K562 (cell line): ENCODE results near the gene PTP4A2. TPM values are rescaled to one million over a fixed set of nuclear protein-coding genes. Genes with fewer than 3 reads are reported as not detected.
A peak's percentile ranks its signal among the peaks of the same experiment; 100 is the strongest.

Source experiments
- ATAC-seq: fragments of 200-7000 bp; cut with Tn5 transposase; 3 replicates; pipeline ENCODE4 v1.9.1; 2020; ENCODE audit warnings: moderate library complexity
- BruUV-seq: library from RNA; stranded (reverse); fragments of 400-500 nt; replicated peaks from 2 replicates; lab custom pipeline; 2021; lab: Mats Ljungman, UMichigan
- CTCF ChIA-PET: fragments of 300-600 bp; formaldehyde crosslinking; extraction: SDS; loops from one replicate; lab custom pipeline; 2021; ENCODE audit warnings: low intra/inter-chr PET ratio; lab: Yijun Ruan, JAX
- POLR2A ChIA-PET: fragments of 300-600, 350-650 bp; sonication (Branson Sonifier 250); formaldehyde crosslinking; extraction: SDS; loops from one replicate; lab custom pipeline; 2021; ENCODE audit warnings: antibody characterized with exemption, inconsistent platforms; lab: Yijun Ruan, JAX
- DNase-seq, 4 experiments: peaks; one replicate each; pipeline versions ENCODE4 v3.0.0 to v3.0.0-alpha.2; 2011 to 2018; ENCODE audit warnings: low spot score in 3 of 4, mixed read lengths in 3 of 4; ENCODE audit errors: extremely low read depth in 1 of 4
- FAIRE-seq: peaks from 2 replicates; lab custom pipeline; 2011; peaks lifted over from hg19 to GRCh38; lab: Jason Lieb, UNC
- H2AFZ ChIP-seq: 2 replicates; pipeline ENCODE4 v1.6.0; 2011; ENCODE audit warnings: low read depth, low read length, control low read depth, inconsistent platforms
- H3K27ac ChIP-seq: fragments of 200-600 bp; 3 replicates; pipeline ENCODE4 v1.8.0; 2011; ENCODE audit warnings: low read depth, mild to moderate bottlenecking, control low read depth, inconsistent platforms, low read length, moderate library complexity, mixed read lengths; ENCODE audit errors: extremely low read depth
- H3K27me3 ChIP-seq, 2 experiments: fragments of 300-600 bp in 1 of 2; 2 replicates in 1 of 2; 3 replicates in 1 of 2; pipeline versions ENCODE4 v1.6.0 to v1.8.0; 2011; ENCODE audit warnings: inconsistent platforms in 2 of 2, low read length in 2 of 2, mild to moderate bottlenecking in 1 of 2, mixed read lengths in 1 of 2, moderate library complexity in 1 of 2; ENCODE audit not compliant: control insufficient read depth in 2 of 2, insufficient read depth in 2 of 2
- H3K36me3 ChIP-seq: fragments of 300-600 bp; 3 replicates; pipeline ENCODE4 v1.8.0; 2011; ENCODE audit warnings: mild to moderate bottlenecking, low read length, inconsistent platforms; ENCODE audit not compliant: control insufficient read depth, insufficient read depth
- H3K4me1 ChIP-seq, 2 experiments: fragments of 200-600 bp in 1 of 2; replicated peaks in 1 of 2; 2 replicates in 1 of 2; 3 replicates in 1 of 2; pipeline versions ENCODE4 v1.5.1 to v1.8.0; 2011; ENCODE audit warnings: inconsistent platforms in 2 of 2, low read length in 2 of 2, mild to moderate bottlenecking in 1 of 2, mixed read lengths in 1 of 2, moderate library complexity in 1 of 2; ENCODE audit not compliant: control insufficient read depth in 2 of 2, insufficient read depth in 2 of 2
- H3K4me2 ChIP-seq: 2 replicates; pipeline ENCODE4 v1.6.1; 2011; ENCODE audit warnings: low read length, control low read depth, inconsistent platforms, mixed read lengths; ENCODE audit not compliant: insufficient read depth
- H3K4me3 ChIP-seq: fragments of 200-600 bp; sonication (generic), shearing (Covaris generic); 2 replicates; pipeline ENCODE4 v1.5.1; 2016; ENCODE audit warnings: control low read depth, inconsistent platforms
- H3K79me2 ChIP-seq: fragments of 200-600 bp; 3 replicates; pipeline ENCODE4 v1.8.0; 2011; ENCODE audit warnings: low read length, inconsistent platforms; ENCODE audit not compliant: control insufficient read depth, insufficient read depth
- H3K9ac ChIP-seq, 2 experiments: 2 replicates each; pipeline versions ENCODE4 v1.6.0 to v1.6.1; 2011; ENCODE audit warnings: low read depth in 2 of 2, low read length in 2 of 2, control low read depth in 1 of 2, inconsistent platforms in 1 of 2, mild to moderate bottlenecking in 1 of 2, mixed read lengths in 1 of 2; ENCODE audit not compliant: insufficient read depth in 1 of 2
- H3K9me1 ChIP-seq: one replicate; pipeline ENCODE4 v1.6.0; 2011; ENCODE audit warnings: inconsistent platforms, mild to moderate bottlenecking, low read length, moderate library complexity; ENCODE audit not compliant: control insufficient read depth, insufficient read depth
- H3K9me3 ChIP-seq: replicated peaks from 2 replicates; pipeline ENCODE4 v1.5.1; 2011; ENCODE audit warnings: low read depth, low read length, inconsistent platforms; ENCODE audit not compliant: control insufficient read depth, insufficient read depth
- H4K20me1 ChIP-seq: replicated peaks from 2 replicates; pipeline ENCODE4 v1.6.1; 2011; ENCODE audit warnings: low read length, inconsistent platforms, mixed read lengths; ENCODE audit not compliant: control insufficient read depth, insufficient read depth
- EHMT2 ChIP-seq: fragments of 450-650 bp; IDR thresholded peaks from 2 replicates; pipeline ENCODE4 v1.6.1; 2018; ENCODE audit warnings: antibody characterized with exemption
- FOSL1 ChIP-seq: fragments of 200-800 bp; sonication (Bioruptor generic); conservative IDR thresholded peaks from 2 replicates; pipeline ENCODE4 v1.6.1; 2016; ENCODE audit warnings: missing genetic modification characterization, missing compliant biosample characterization
- WGBS: fragments of 100-300 bp; shearing (Covaris generic); methylation state at CpG from one replicate; pipeline ENCODE4 v1.1.6; 2016; ENCODE audit warnings: low coverage, mixed read lengths; ENCODE audit not compliant: insufficient coverage; ENCODE audit errors: missing lambda C conversion rate; 5-methylcytosine and 5-hydroxymethylcytosine counted together
- in situ Hi-C: fragments of 300-500 bp; cut with MboI; formaldehyde crosslinking; loops from 4 replicates; pipeline ENCODE4 v1.15.0; 2018; ENCODE audit warnings: inconsistent platforms, mixed read lengths
- intact Hi-C: fragments of 100-400 bp; cut with micrococcal nuclease; formaldehyde crosslinking; loops from 2 replicates; pipeline ENCODE4 v1.14.2; 2022
- polyA plus RNA-seq, 8 experiments: library from polyadenylated mRNA; depleted of rRNA in 4 of 8; stranded (reverse) in 5 of 8; unstranded in 3 of 8; fragments of >200 nt; fragmentation: Nextera tagmentation in 2 of 8; fragmentation: Illumina TruSeq in 1 of 8; extraction: Ambion mirVana in 2 of 8; extraction: Trizol in 1 of 8; gene quantifications; 2 replicates each; pipeline versions ENCODE4 v1.2.1 to v1.2.3, GENCODE V29; 2011 to 2014; ENCODE audit warnings: inconsistent platforms in 1 of 8, missing spikeins in 1 of 8
- total RNA-seq, 7 experiments: library from RNA; depleted of rRNA in 6 of 7; stranded (reverse); fragments of >200 nt in 6 of 7; fragmentation: Illumina TruSeq in 2 of 7; extraction: Trizol in 2 of 7; gene quantifications; 2 replicates each; pipeline versions ENCODE4 v1.2.1 to v1.2.3, GENCODE V29; 2011 to 2021; ENCODE audit warnings: low replicate concordance in 1 of 7
- TF ChIP-seq, protein P1 (sequence below), 2 experiments: fragments of 450-650 bp in 1 of 2; sonication (generic) in 1 of 2; formaldehyde crosslinking in 1 of 2; IDR thresholded peaks in 1 of 2; conservative IDR thresholded peaks in 1 of 2; 2 replicates each; pipeline versions ENCODE4 v1.6.1 to v1.8.1; 2016 to 2023; ENCODE audit warnings: mild to moderate bottlenecking in 2 of 2, moderate library complexity in 2 of 2, inconsistent platforms in 1 of 2, missing genetic modification reagents in 1 of 2
- TF ChIP-seq, protein P2 (sequence below), 2 experiments: fragments of 450-650 bp; IDR thresholded peaks; 2 replicates each; pipeline ENCODE4 v1.6.1; 2016

The PTP4A2 gene
- total and polyA plus RNA-seq, 9 of the 15 experiments (the other 6 are each of a cell fraction or from before 2014, with no cell fraction given): 197 to 870 (median 480) TPM

DNA sequence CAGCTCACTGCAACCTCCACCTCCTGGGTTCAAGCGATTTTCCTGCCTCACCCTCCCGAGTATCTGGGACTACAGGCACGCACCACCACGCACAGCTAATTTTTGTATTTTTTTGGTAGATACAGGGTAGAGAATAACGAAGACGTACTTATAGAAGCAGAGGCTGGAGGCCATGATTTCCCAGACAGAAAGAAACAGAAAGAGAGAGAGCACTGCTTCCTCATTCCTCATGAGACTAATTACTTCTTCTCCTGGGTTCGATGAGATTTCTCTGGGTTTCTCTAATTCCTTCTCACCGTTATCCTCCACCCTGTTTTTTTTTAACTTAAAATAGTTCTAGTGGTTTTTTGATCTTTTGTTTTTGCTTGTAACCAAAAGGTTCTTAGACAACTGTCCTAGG, 23.4 kb upstream of the PTP4A2 start:
- no TSS peak for BruUV-seq
- ATAC-seq: no peak
- no peaks in the 10 kb centered on the region for H3K27me3 ChIP-seq
- no peak overlapping the region for H3K27ac ChIP-seq
- H3K79me2 ChIP-seq: no peaks in the 10 kb centered on the region; the same call in 2 of the 3 replicates
- 45% methylated on average over 8 of the region's 8 CpGs for WGBS
- H3K9me3 ChIP-seq: no peaks in the 10 kb centered on the region
- H3K4me3 ChIP-seq: no peak overlapping the region
- in situ Hi-C loops (no loop called here), intact Hi-C loops (loop anchor here (5.0 kb wide), 2 partner anchors 34 to 79 kb away; no protein-coding TSS in a partner anchor)
- H3K4me2 ChIP-seq: no peak overlapping the region
- no peak for FAIRE-seq
- peaks cover 18 to 29% of the 10 kb centered on the region in 2 experiments for H3K4me1 ChIP-seq
- ChIA-PET CTCF (interaction anchor here (1.0 kb wide), 1 partner anchor 42 kb away, joined by 4 read pairs; no protein-coding TSS in a partner anchor), POLR2A (interaction anchor here (0.6 to 1.6 kb wide), 9 partner anchors 9 to 112 kb away, joined by 3 to 6 read pairs (median 4); partner anchors contain the start of gene PTP4A2)
- peak overlapping the region; percentile 66 for H2AFZ ChIP-seq
- H3K36me3 ChIP-seq: no peaks in the 10 kb centered on the region
- no peak for DNase-seq
- no peak overlapping the region for H3K9ac ChIP-seq
- H3K9me1 ChIP-seq: no peaks in the 10 kb centered on the region
- no peaks in the 10 kb centered on the region for H4K20me1 ChIP-seq
- TF ChIP-seq, protein P1, sequence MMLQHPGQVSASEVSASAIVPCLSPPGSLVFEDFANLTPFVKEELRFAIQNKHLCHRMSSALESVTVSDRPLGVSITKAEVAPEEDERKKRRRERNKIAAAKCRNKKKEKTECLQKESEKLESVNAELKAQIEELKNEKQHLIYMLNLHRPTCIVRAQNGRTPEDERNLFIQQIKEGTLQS (IDR thresholded peaks at IDR 0.05): no peak
- TF ChIP-seq, protein P1 (CRISPR knock-in tag; conservative IDR thresholded peaks at IDR 0.05): 0 out of 2 replicates have a peak, but pooled peaks have one; percentile 49
- TF ChIP-seq FOSL1 (tag): 0 out of 2 replicates have a peak, but pooled peaks have one; percentile 21
- TF ChIP-seq, protein P2, sequence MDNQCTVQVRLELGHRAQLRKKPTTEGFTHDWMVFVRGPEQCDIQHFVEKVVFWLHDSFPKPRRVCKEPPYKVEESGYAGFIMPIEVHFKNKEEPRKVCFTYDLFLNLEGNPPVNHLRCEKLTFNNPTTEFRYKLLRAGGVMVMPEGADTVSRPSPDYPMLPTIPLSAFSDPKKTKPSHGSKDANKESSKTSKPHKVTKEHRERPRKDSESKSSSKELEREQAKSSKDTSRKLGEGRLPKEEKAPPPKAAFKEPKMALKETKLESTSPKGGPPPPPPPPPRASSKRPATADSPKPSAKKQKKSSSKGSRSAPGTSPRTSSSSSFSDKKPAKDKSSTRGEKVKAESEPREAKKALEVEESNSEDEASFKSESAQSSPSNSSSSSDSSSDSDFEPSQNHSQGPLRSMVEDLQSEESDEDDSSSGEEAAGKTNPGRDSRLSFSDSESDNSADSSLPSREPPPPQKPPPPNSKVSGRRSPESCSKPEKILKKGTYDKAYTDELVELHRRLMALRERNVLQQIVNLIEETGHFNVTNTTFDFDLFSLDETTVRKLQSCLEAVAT (IDR thresholded peaks at IDR 0.05): peak in 1 of 2 experiments; percentile 64; a peak in 1 of 4 replicates
- TF ChIP-seq EHMT2: no peak
